ENCODE data around the gene ZNF428. TPM values are rescaled to one million over a fixed set of nuclear protein-coding genes. Genes with fewer than 3 reads are reported as not detected.

ZNF428 gene
- total RNA-seq, 2 donors from 2014 or later: 21.5 to 27.4 TPM

DNA sequence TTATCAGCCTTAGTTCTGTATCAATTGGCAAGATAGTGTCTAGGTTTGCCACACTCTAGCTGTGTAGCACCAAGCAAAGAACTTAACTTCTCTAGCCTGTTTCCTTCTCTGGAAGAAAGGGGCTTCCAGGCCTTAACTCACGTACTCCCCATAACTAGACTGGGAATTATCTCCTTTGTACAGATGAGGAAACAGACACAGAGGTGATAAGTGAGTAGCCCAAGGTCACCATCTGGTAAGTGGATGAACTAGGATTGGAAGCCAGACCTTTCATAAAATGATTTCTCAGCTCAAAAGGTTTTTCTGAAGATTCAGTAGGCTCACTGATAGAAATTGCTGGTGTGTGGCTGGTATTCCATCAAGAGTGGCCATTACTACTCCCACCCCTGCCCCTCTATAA is 3.1 kb downstream of the ZNF428 start:
- H3K4me3 ChIP-seq: no peak overlapping the region
- no peaks in the 10 kb centered on the region for H3K27me3 ChIP-seq
- H3K27ac ChIP-seq: no peak overlapping the region
- TF ChIP-seq, protein P1, sequence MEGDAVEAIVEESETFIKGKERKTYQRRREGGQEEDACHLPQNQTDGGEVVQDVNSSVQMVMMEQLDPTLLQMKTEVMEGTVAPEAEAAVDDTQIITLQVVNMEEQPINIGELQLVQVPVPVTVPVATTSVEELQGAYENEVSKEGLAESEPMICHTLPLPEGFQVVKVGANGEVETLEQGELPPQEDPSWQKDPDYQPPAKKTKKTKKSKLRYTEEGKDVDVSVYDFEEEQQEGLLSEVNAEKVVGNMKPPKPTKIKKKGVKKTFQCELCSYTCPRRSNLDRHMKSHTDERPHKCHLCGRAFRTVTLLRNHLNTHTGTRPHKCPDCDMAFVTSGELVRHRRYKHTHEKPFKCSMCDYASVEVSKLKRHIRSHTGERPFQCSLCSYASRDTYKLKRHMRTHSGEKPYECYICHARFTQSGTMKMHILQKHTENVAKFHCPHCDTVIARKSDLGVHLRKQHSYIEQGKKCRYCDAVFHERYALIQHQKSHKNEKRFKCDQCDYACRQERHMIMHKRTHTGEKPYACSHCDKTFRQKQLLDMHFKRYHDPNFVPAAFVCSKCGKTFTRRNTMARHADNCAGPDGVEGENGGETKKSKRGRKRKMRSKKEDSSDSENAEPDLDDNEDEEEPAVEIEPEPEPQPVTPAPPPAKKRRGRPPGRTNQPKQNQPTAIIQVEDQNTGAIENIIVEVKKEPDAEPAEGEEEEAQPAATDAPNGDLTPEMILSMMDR (IDR thresholded peaks at IDR 0.05): no peak
- H3K9me3 ChIP-seq: no peaks in the 10 kb centered on the region
- no peaks in the 10 kb centered on the region for H3K4me1 ChIP-seq
- intact Hi-C loops (cut with DNase I): no loop called here
- no peak overlapping the region for H3K9ac ChIP-seq (ENCODE audit: low read depth in 2 of 2, low read length in 2 of 2)
- no peak for DNase-seq
- H3K36me3 ChIP-seq: no peaks in the 10 kb centered on the region

DNA sequence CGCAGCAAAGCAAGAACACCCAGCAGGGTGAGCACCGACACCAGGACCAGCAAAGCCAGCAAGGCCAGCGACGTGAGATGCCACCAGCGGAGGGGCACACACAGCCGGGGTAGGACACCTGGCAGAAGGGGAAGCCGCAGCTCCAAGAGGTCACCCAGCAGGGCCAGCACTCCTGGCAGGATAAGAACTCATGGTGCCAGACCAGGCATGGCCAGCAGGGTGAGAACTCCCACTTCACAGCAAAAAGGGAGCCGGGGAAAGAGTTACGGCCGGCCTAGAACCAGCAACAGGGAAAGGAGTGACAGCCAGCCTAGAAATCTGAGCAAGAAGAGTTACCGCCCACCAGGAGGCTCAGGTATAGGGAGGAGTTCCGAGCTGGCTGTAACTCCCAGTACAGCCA is 7.1 kb downstream of the ZNF428 start:
- Histone ChIP-seq H3K27me3 (no peaks in the 10 kb centered on the region), H3K4me3 (no peak overlapping the region), H3K27ac (no peak overlapping the region), H3K9ac (ENCODE audit: low read depth in 2 of 2, low read length in 2 of 2) (no peak overlapping the region), H3K36me3 (no peaks in the 10 kb centered on the region), H3K9me3 (no peaks in the 10 kb centered on the region), H3K4me1 (no peaks in the 10 kb centered on the region)
- intact Hi-C loops (cut with DNase I): no loop called here
- DNase-seq: no peak
- TF ChIP-seq, protein P1 (IDR thresholded peaks at IDR 0.05): no peak

DNA sequence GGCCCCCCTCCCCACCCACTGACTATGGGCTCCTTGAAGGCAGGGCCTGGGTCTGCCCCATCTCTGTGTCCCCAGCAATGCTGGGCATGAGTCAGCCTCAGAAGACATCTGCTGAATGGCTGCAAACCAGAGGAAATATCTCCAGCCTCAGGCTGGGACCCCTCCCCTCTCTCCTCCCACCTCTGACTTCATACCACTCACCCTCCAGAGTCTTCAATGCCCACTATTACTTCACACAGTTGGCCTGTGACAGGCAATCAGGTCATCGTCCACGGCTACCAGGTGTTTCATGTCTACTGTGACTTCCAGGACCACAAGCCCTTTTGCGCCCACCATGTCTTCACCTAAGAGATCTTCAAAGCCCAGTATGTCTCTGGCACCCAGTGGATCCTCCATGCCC is 7.6 kb downstream of the ZNF428 start, which contains the start of gene SRRM5:
TSS of gene SRRM5 (plus strand) at position 301 of the 400 bp plus-strand sequence. CDS start at position 335, 34 bp downstream.
- Histone ChIP-seq H3K27ac (no peak within 1 kb of the TSS), H3K9me3 (no peaks in the 10 kb centered on the region), H3K36me3 (no peaks in the 10 kb centered on the region), H3K4me1 (no peaks in the 10 kb centered on the region), H3K9ac (ENCODE audit: low read depth in 2 of 2, low read length in 2 of 2) (no peak within 1 kb of the TSS), H3K4me3 (no peak within 1 kb of the TSS), H3K27me3 (no peaks in the 10 kb centered on the region)
- DNase-seq: no peak
- TF ChIP-seq, protein P1 (IDR thresholded peaks at IDR 0.05): no peak
- intact Hi-C loops (cut with DNase I): no loop called here

DNA sequence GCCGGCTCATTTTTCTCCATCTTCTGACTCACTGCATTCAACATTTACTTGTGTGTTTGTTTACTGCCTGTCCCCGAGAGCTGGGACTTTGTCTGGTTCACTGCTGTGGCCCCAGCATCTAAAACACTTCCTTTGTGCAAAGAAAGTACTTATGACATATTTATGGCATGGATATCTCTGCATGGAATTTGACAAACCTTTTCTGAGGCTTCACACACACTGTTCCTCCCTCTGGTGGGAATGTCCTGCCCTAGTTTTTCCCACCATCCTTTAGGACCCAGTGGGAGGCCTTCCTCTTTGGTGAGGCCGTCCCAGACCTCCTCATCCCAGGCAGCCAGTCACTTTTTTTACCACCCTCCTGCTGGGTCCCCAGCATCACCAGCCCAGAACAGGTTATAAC is 8.9 kb downstream of the ZNF428 start:
- Histone ChIP-seq H3K4me3 (no peak overlapping the region), H3K36me3 (no peaks in the 10 kb centered on the region)

DNA sequence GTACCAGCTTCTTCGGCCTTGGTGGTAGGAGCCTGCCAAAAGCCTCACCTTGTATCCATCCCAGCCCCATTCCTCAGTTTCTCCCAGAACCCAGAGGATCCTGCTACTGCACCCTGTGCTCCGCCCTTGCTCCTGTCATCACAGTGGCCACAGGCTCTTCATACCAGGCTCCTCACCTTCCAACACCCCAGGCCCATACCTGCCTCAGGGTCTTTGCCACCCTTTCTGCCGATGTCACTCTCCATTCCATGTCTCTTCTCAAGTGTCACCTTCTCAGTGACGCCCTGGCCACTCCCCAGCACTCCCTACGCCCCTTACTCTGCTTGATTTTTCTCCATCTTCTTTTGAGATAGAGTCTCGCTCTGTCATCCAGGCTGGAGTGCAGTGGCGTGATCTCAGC is 9.6 kb downstream of the ZNF428 start:
- TF ChIP-seq, protein P1 (IDR thresholded peaks at IDR 0.05): no peak
- H3K9ac ChIP-seq (ENCODE audit: low read depth in 2 of 2, low read length in 2 of 2): no peak overlapping the region
- intact Hi-C loops (cut with DNase I): loop anchor here (10.0 kb wide), 1 partner anchor 45 kb away; no protein-coding TSS in a partner anchor
- no peaks in the 10 kb centered on the region for H3K9me3 ChIP-seq
- no peak for DNase-seq
- no peak overlapping the region for H3K27ac ChIP-seq
- H3K27me3 ChIP-seq: no peaks in the 10 kb centered on the region
- H3K4me3 ChIP-seq: no peak overlapping the region
- H3K4me1 ChIP-seq: no peaks in the 10 kb centered on the region
- H3K36me3 ChIP-seq: no peaks in the 10 kb centered on the region

More for the DNA sequence above, 8.9 kb downstream of the ZNF428 start:
- TF ChIP-seq, protein P1 (IDR thresholded peaks at IDR 0.05): no peak
- no peaks in the 10 kb centered on the region for H3K4me1 ChIP-seq
- H3K27me3 ChIP-seq: no peaks in the 10 kb centered on the region
- no peak for DNase-seq
- no peak overlapping the region for H3K27ac ChIP-seq
- H3K9ac ChIP-seq (ENCODE audit: low read depth in 2 of 2, low read length in 2 of 2): no peak overlapping the region
- intact Hi-C loops (cut with DNase I): no loop called here
- no peaks in the 10 kb centered on the region for H3K9me3 ChIP-seq

Measured in colonic mucosa (tissue), 4 donors.